NB4 (cell line): ENCODE data around the gene KPNB1.

Experiments used
- DNase-seq: peaks from one replicate; pipeline ENCODE4 v3.0.0; 2010; ENCODE audit warnings: low read depth
- H3K4me3 ChIP-seq: one replicate; pipeline ENCODE4 v1.5.1; 2011; ENCODE audit warnings: mild to moderate bottlenecking, low read depth, low read length, moderate library complexity
- CTCF ChIP-seq: IDR thresholded peaks from one replicate; pipeline ENCODE4 v1.5.1; 2012; ENCODE audit warnings: low read depth, low read length
- MAX ChIP-seq: IDR thresholded peaks from 2 replicates; pipeline ENCODE4 v1.6.1; 2011; ENCODE audit warnings: low read depth, low read length
- MYC ChIP-seq: IDR thresholded peaks from 2 replicates; pipeline ENCODE4 v1.6.1; 2011; ENCODE audit warnings: low read depth, low read length
- POLR2A ChIP-seq: IDR thresholded peaks from 2 replicates; pipeline ENCODE4 v1.6.1; 2011; ENCODE audit warnings: mild to moderate bottlenecking; ENCODE audit not compliant: insufficient read length; ENCODE audit errors: extremely low read depth

The KPNB1 gene

GRCh38 chr17:47697906-47698711, 48.4 kb downstream of the KPNB1 start:
- H3K4me3 ChIP-seq = no peak overlapping the region
- no peak for TF ChIP-seq MYC
- TF ChIP-seq MAX = no peak
- TF ChIP-seq POLR2A = no peak
- TF ChIP-seq CTCF = no peak
- DNase-seq = no peak

- DNase-seq = peak; percentile 67
- peak; percentile 79 for TF ChIP-seq CTCF
- TF ChIP-seq MYC = no peak
- no peak overlapping the region for H3K4me3 ChIP-seq
Measured at GRCh38 chr17:47698749-47699535, 49.2 kb downstream of the KPNB1 start.

GRCh38 chr17:47699536-47699840, 49.8 kb downstream of the KPNB1 start:
- TF ChIP-seq CTCF = no peak
- no peak for TF ChIP-seq MAX
- TF ChIP-seq MYC = no peak
- TF ChIP-seq POLR2A = no peak
- H3K4me3 ChIP-seq = no peak overlapping the region

GRCh38 chr17:47700471-47701449, 51.0 kb downstream of the KPNB1 start:
- no peak for DNase-seq
- no peak for TF ChIP-seq MYC
- no peak for TF ChIP-seq MAX
- no peak for TF ChIP-seq POLR2A
- TF ChIP-seq CTCF = no peak
- no peak overlapping the region for H3K4me3 ChIP-seq

More at GRCh38 chr17:47699536-47699840, 49.8 kb downstream of the KPNB1 start:
- DNase-seq = no peak

GRCh38 chr17:47701608-47702007, 51.9 kb downstream of the KPNB1 start:
- DNase-seq = no peak
- TF ChIP-seq MYC (no peak), MAX (no peak), CTCF (no peak), POLR2A (no peak)
- no peak overlapping the region for H3K4me3 ChIP-seq
